ENCODE measurements around the gene ERICH6. TPM values are rescaled to one million over a fixed set of nuclear protein-coding genes. Genes with fewer than 3 reads are reported as not detected.

Gene ERICH6
- total and polyA plus RNA-seq, 10 of the 15 experiments (the other 5 are each of a cell fraction or from before 2014, with no cell fraction given), result 0.04 to 0.40 (median 0.22) TPM; not detected in 6

- ChIA-PET CTCF (no interaction called here), RAD21 (ENCODE audit: unreplicated experiment) (no interaction called here)
Observed at GRCh38 chr3:150663461-150663860, 40.3 kb downstream of the ERICH6 start.

More at GRCh38 chr3:150663461-150663860, 40.3 kb downstream of the ERICH6 start:
- 67% methylated on average over 8 of the region's 8 CpGs for WGBS (ENCODE audit: insufficient coverage, insufficient replicate concordance, low lambda C conversion rate, missing lambda C conversion rate)
- POLR2A ChIA-PET, result no interaction called here
- intact Hi-C loops (cut with micrococcal nuclease; ENCODE audit: unreplicated experiment), result no loop called here
- Histone ChIP-seq H3K79me2 (ENCODE audit: control insufficient read depth, insufficient read depth, low read length) (no peaks in the 10 kb centered on the region), H3K4me2 (ENCODE audit: control insufficient read depth, insufficient read depth) (no peak overlapping the region), H2AFZ (ENCODE audit: control insufficient read depth, low read depth, low read length) (no peak overlapping the region), H3K27me3 (replicated peaks in 1 of 2; ENCODE audit: control insufficient read depth in 2 of 2, insufficient read depth in 2 of 2, low read length in 1 of 2) (no peaks in the 10 kb centered on the region; a peak in 1 of 4 replicates), H3K9ac (ENCODE audit: control insufficient read depth, insufficient read depth, low read length) (no peak overlapping the region), H3K4me1 (ENCODE audit: control insufficient read depth, insufficient read depth, low read length) (no peaks in the 10 kb centered on the region), H3K27ac (ENCODE audit: control insufficient read depth, insufficient read depth) (no peak overlapping the region), H4K20me1 (ENCODE audit: control insufficient read depth, insufficient read depth) (no peaks in the 10 kb centered on the region), H3K36me3 (ENCODE audit: control insufficient read depth in 2 of 2, insufficient read depth in 2 of 2, low read length in 1 of 2) (no peaks in the 10 kb centered on the region), H3K4me3 (no peak overlapping the region), H3K9me3 (replicated peaks; ENCODE audit: control insufficient read depth, insufficient read depth, low read length) (no peaks in the 10 kb centered on the region)
- BruUV-seq (replicated peaks), result no TSS peak
- DNase-seq (ENCODE audit: low read depth, low spot score) (no peak), FAIRE-seq (no peak), ATAC-seq (no peak)
- in situ Hi-C loops (cut with MboI), result no loop called here
- TF ChIP-seq CTCF (IDR thresholded peaks at IDR 0.05 in 2 of 3, conservative IDR thresholded peaks at IDR 0.05 in 1 of 3; ENCODE audit: control insufficient read depth in 2 of 3, extremely low read depth in 1 of 3, insufficient read depth in 1 of 3, low read depth in 3 of 3, low read length in 3 of 3) (no peak), MEF2A (IDR thresholded peaks at IDR 0.05; ENCODE audit: insufficient read depth, low read depth, low read length) (no peak), RBBP5 (conservative IDR thresholded peaks at IDR 0.05) (no peak), NFXL1 (IDR thresholded peaks at IDR 0.05; ENCODE audit: borderline replicate concordance) (no peak), CREM (IDR thresholded peaks at IDR 0.05; ENCODE audit: low read depth) (no peak), BCL11A (IDR thresholded peaks at IDR 0.05; ENCODE audit: low read depth, low read length) (no peak)
- SMC1A ChIA-PET (ENCODE audit: uncharacterized antibody, unreplicated experiment), result no interaction called here
